Urinary bladder (tissue), 4 donors: ENCODE measurements around the gene ZC3H7B. TPM values are rescaled to one million over a fixed set of nuclear protein-coding genes. Genes with fewer than 3 reads are reported as not detected.
A peak's percentile ranks its signal among the peaks of the same experiment; 100 is the strongest.
"Not testable (repeated sequence)": the region's sequence is repeated elsewhere in the genome, so short reads cannot be mapped to it uniquely, and the experiment has no call there.

ENCODE experiments used
- DNase-seq: peaks from one replicate; pipeline ENCODE4 v3.0.0-alpha.2; 2015; ENCODE audit errors: extremely low spot score
- H3K27ac ChIP-seq: one replicate; pipeline ENCODE4 v1.5.1; 2013; ENCODE audit warnings: low read depth, mild to moderate bottlenecking, moderate library complexity
- H3K36me3 ChIP-seq: one replicate; pipeline ENCODE4 v1.6.1; 2013; ENCODE audit warnings: mild to moderate bottlenecking, moderate library complexity; ENCODE audit not compliant: insufficient read depth
- H3K4me1 ChIP-seq: one replicate; pipeline ENCODE4 v1.6.1; 2013; ENCODE audit warnings: mild to moderate bottlenecking, moderate library complexity; ENCODE audit not compliant: insufficient read depth
- H3K4me3 ChIP-seq: one replicate; pipeline ENCODE4 v1.5.1; 2013; ENCODE audit warnings: low read depth, low read length
- WGBS: extraction: QIAGEN DNeasy Blood & Tissue Kit; methylation state at CpG from one replicate; pipeline ENCODE4 v1.1.7; 2013; 5-methylcytosine and 5-hydroxymethylcytosine counted together
- polyA plus RNA-seq: library from polyadenylated mRNA; stranded (reverse); fragments of 200-250 nt; gene quantifications from one replicate; pipeline ENCODE4 v1.2.3, GENCODE V29; 2013
- total RNA-seq: library from RNA; depleted of rRNA; stranded (reverse); fragments of >200 nt; gene quantifications from one replicate; pipeline ENCODE4 v1.2.3, GENCODE V29; 2014
- donor health status: healthy with polysubstance abuse.
- donor health status: healthy.

ZC3H7B gene, protein sequence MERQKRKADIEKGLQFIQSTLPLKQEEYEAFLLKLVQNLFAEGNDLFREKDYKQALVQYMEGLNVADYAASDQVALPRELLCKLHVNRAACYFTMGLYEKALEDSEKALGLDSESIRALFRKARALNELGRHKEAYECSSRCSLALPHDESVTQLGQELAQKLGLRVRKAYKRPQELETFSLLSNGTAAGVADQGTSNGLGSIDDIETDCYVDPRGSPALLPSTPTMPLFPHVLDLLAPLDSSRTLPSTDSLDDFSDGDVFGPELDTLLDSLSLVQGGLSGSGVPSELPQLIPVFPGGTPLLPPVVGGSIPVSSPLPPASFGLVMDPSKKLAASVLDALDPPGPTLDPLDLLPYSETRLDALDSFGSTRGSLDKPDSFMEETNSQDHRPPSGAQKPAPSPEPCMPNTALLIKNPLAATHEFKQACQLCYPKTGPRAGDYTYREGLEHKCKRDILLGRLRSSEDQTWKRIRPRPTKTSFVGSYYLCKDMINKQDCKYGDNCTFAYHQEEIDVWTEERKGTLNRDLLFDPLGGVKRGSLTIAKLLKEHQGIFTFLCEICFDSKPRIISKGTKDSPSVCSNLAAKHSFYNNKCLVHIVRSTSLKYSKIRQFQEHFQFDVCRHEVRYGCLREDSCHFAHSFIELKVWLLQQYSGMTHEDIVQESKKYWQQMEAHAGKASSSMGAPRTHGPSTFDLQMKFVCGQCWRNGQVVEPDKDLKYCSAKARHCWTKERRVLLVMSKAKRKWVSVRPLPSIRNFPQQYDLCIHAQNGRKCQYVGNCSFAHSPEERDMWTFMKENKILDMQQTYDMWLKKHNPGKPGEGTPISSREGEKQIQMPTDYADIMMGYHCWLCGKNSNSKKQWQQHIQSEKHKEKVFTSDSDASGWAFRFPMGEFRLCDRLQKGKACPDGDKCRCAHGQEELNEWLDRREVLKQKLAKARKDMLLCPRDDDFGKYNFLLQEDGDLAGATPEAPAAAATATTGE
- total RNA-seq (30.0 TPM), polyA plus RNA-seq (42.1 TPM)

GRCh38 chr22:41301085-41302020 is at the start of gene ZC3H7B:
Gene ZC3H7B, plus strand, starts transcription at chr22:41301525. Its CDS starts 19,136 bp downstream, at chr22:41320661.
- Histone ChIP-seq H3K4me1 (no peaks in the 10 kb centered on the region), H3K27ac (peak within 1 kb of the TSS; percentile 84), H3K36me3 (no peaks in the 10 kb centered on the region), H3K4me3 (peak within 1 kb of the TSS; percentile 100)
- DNase-seq: no peak
- under 1% methylated on average over 74 of the region's 74 CpGs for WGBS

DNA sequence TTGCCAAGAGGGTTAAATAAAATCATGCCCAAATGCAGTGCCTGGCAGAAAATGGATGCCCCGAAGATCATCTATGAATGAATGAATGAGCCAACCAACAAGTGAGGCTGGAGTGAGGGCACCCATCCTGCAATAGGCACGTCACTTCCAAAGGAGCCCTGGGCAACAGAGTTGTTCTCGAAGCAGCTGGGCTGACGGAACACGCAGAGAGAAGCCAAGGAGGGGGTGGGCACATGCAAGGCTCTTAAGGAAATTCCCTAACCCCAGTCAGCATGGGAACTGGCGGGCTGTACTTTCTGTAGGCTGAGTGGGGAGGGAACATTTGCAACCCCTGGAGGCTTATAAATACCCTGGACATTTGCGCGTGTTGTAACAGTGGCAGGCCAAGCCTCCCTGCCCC is 49.0 kb upstream of the ZC3H7B start:
- WGBS: 94% methylated on average over 8 of the region's 8 CpGs
- Histone ChIP-seq H3K4me1 (no peaks in the 10 kb centered on the region), H3K27ac (no peak overlapping the region), H3K4me3 (no peak overlapping the region), H3K36me3 (peaks cover 2% of the 10 kb centered on the region)
- no peak for DNase-seq

DNA sequence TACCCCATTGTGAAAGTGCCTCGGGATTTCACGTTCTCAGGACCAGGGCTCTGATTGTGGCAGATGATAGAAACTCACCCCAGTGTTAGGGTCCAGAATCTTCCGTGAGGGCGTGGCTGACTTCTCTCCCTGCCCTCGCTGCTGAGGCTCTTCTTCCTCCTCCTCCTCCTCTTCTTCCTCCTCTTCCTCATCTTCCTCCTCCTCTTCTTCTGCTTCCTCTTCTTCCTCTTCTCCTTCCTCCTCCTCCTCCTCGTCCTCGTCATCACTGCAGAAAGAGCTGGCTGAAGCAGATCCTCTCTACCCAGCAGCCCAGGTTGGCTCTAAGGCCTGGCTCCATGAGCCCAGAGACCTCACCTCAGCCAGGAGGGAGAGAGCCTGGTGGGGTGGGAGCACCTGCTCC is 47.1 kb upstream of the ZC3H7B start:
- H3K4me3 ChIP-seq: no peak overlapping the region
- WGBS: 93% methylated on average over 7 of the region's 7 CpGs
- no peaks in the 10 kb centered on the region for H3K4me1 ChIP-seq
- no peaks in the 10 kb centered on the region for H3K36me3 ChIP-seq
- H3K27ac ChIP-seq: no peak overlapping the region
- no peak for DNase-seq

DNA sequence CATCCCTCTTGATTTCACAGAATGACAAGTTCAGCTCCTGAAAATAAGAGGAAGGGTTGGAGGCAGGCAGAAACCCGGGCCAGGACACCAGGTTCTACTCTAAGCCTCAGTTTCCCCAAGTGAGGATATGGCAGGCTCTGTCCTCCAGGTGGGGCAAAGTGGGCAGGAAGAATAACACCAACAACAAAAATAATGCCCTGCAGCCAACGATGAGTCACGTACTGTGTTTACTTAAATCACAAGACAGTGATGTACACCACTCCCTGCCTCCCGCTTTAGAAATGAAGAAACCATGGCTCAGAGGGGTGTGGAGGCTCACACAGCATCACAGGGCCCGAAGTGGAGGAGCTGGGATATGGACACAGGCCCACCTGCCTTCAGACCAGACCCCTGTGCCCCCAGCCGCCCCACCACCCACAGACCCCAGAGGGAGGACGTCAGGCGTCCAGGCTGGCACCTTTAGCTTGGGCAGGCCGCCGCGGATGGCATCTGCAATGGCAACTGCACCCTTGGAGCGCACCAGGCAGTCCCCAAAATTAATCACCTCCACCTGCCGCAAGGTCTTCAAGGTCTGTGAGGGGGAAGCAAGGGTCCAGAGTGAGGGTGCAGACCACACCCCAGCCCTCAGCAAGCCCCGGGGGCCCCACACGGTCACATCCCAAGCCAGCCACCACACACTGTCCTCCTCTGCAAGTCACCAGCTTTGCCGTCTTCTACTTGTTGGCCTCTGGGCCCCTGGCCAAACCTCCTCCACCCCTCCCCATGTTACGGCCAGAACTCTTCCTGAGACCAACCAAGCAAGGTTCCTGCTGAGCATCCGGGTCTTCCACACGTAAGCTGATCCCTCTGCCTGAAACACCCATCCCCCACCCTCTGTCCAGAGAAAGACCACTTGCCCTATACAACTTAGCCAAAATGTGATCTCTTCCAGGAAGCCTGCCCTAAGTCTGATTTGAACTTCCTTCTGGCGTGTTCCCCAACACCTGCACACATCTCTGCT is 44.8 kb upstream of the ZC3H7B start:
- no peaks in the 10 kb centered on the region for H3K4me1 ChIP-seq
- H3K4me3 ChIP-seq: no peak overlapping the region
- DNase-seq: no peak
- H3K36me3 ChIP-seq: peaks cover 6% of the 10 kb centered on the region
- H3K27ac ChIP-seq: no peak overlapping the region
- 78% methylated on average over 20 of the region's 20 CpGs for WGBS

- no peaks in the 10 kb centered on the region for H3K4me1 ChIP-seq
- WGBS: 94% methylated on average over 11 of the region's 11 CpGs
- H3K36me3 ChIP-seq: peaks cover 7% of the 10 kb centered on the region
- no peak overlapping the region for H3K27ac ChIP-seq
- no peak for DNase-seq
- no peak overlapping the region for H3K4me3 ChIP-seq
These were observed 43.6 kb upstream of the ZC3H7B start for GRCh38 chr22:41257696-41258095.

GRCh38 chr22:41259756-41260155 is 41.6 kb upstream of the ZC3H7B start:
- not testable (repeated sequence) for H3K4me1 ChIP-seq, H3K36me3 ChIP-seq, H3K4me3 ChIP-seq, H3K27ac ChIP-seq, DNase-seq
- 96% methylated on average over 4 of the region's 4 CpGs for WGBS

GRCh38 chr22:41260871-41261270 is 40.5 kb upstream of the ZC3H7B start:
- WGBS: 98% methylated on average over 7 of the region's 7 CpGs

DNA sequence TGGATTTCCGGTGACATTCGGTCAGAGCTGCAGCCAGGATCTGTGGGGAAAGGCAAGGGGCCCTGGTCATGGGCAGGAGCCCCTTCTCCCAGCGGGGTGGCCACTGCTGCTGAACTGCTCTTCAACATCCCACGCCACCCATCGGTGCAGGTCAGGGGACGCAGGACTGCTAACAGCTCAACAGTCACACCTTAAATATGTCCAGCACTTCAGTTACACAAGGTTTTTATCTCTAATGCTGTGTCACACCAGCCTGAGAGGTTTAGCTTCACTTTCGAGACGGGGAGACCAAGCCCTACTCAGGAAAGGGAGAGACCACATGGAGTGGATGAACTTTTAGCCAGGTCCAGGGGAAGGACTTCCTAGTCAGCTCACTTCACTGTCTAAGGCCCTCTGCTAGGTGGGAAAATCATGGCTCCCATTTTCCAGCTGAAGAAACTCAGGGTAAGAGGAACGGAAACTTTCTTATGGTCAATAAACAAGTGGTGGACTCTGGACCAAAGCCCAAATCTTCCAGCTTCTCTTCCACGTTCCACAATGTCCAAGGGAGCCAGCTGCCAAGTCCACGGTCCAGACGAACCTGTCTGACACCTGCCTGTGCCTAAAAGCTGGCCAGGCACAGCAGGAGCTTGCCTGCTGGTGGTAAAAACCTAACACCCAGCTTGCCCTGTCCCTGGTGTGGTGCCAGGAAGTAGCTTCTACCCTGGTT is 39.6 kb upstream of the ZC3H7B start:
- DNase-seq: no peak
- Histone ChIP-seq H3K4me3 (no peak overlapping the region), H3K27ac (no peak overlapping the region), H3K36me3 (peaks cover 13% of the 10 kb centered on the region), H3K4me1 (no peaks in the 10 kb centered on the region)
- 81% methylated on average over 12 of the region's 12 CpGs for WGBS

More at GRCh38 chr22:41260871-41261270, 40.5 kb upstream of the ZC3H7B start:
- Histone ChIP-seq H3K4me3 (no peak overlapping the region), H3K4me1 (no peaks in the 10 kb centered on the region), H3K27ac (no peak overlapping the region), H3K36me3 (peaks cover 13% of the 10 kb centered on the region)
- no peak for DNase-seq

DNA sequence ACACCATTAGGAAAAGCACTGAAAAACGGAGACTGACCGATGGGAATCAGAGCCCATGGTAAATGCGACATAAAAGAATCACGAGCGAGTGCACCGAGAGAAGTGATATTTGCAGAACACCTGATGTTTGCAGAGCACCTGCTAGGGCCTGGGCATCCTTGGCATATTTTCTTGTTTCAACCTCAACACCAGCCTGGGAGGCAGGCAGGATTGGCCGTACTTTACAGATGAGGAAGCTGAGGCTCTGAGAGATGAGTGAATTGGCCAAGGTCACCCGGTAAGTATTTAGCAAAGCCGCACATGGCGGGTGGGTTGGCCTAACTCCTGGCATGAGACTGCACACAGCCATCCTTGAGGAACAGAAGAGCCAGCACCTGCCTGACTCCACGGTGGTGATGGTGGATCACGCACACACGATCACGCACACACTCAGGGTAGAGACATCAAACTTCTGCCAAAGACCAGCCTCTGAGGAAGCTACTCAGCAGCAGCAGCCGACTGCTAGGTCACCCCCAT is 39.0 kb upstream of the ZC3H7B start:
- Histone ChIP-seq H3K4me1 (no peaks in the 10 kb centered on the region), H3K27ac (no peak overlapping the region), H3K36me3 (peaks cover 13% of the 10 kb centered on the region), H3K4me3 (no peak overlapping the region)
- WGBS: 94% methylated on average over 15 of the region's 15 CpGs
- DNase-seq: no peak

DNA sequence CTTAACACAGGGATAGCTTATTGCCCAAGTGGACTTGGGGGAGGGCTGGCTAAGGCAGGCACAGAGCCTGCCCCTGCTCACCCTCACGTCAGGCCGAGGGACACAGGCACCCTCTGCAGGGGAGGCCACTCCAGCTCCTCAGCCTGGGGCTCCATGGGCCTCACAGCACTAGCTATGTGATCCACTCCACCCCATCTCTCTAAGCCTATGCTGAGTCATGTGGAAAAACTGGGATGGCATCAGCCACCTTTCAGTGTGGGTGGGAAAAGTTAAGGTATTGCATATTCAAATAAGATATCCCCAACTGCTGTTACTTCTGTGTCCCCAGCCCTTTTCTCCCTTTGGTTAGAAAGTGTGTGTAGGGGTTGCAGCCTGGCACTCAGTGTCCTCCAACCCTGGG is 37.6 kb upstream of the ZC3H7B start:
- peaks cover 14% of the 10 kb centered on the region for H3K36me3 ChIP-seq
- 95% methylated on average over 2 of the region's 2 CpGs for WGBS

GRCh38 chr22:41264408-41264941 is 36.9 kb upstream of the ZC3H7B start:
- no peak overlapping the region for H3K27ac ChIP-seq
- peaks cover 14% of the 10 kb centered on the region for H3K36me3 ChIP-seq
- WGBS: 93% methylated on average over 15 of the region's 15 CpGs
- H3K4me1 ChIP-seq: no peaks in the 10 kb centered on the region
- no peak overlapping the region for H3K4me3 ChIP-seq
- DNase-seq: no peak

More for the DNA sequence above, 37.6 kb upstream of the ZC3H7B start:
- H3K4me3 ChIP-seq: no peak overlapping the region
- H3K4me1 ChIP-seq: no peaks in the 10 kb centered on the region
- no peak for DNase-seq
- H3K27ac ChIP-seq: no peak overlapping the region
